GM12891 (cell line): ENCODE results near the gene ISG20L2.

Source experiments
- DNase-seq: peaks from one replicate; pipeline ENCODE4 v3.0.0; 2011; ENCODE audit warnings: low spot score; ENCODE audit not compliant: insufficient read length
- FAIRE-seq: peaks from 2 replicates; lab custom pipeline; 2011; peaks lifted over from hg19 to GRCh38; lab: Jason Lieb, UNC
- PAX5 ChIP-seq: IDR thresholded peaks from 2 replicates; pipeline ENCODE4 v1.6.1; 2011; ENCODE audit warnings: low read length, moderate library complexity, mild to moderate bottlenecking; ENCODE audit not compliant: insufficient read depth, severe bottlenecking
- POLR2A ChIP-seq: IDR thresholded peaks from 2 replicates; pipeline ENCODE4 v1.6.1; 2011; ENCODE audit warnings: low read depth, low read length, control low read depth
- POLR2AphosphoS5 ChIP-seq: IDR thresholded peaks from 2 replicates; pipeline ENCODE4 v1.6.1; 2011; ENCODE audit warnings: low read depth, low read length, control low read depth
- POU2F2 ChIP-seq: IDR thresholded peaks from 2 replicates; pipeline ENCODE4 v1.6.1; 2011; ENCODE audit warnings: low read depth, mild to moderate bottlenecking, control low read depth, low read length, moderate library complexity
- SPI1 ChIP-seq: IDR thresholded peaks from 2 replicates; pipeline ENCODE4 v1.6.1; 2011; ENCODE audit warnings: low read depth, low read length, control low read depth
- TAF1 ChIP-seq: IDR thresholded peaks from 2 replicates; pipeline ENCODE4 v1.6.1; 2011; ENCODE audit warnings: low read depth, low read length, control low read depth

The ISG20L2 gene

GRCh38 chr1:156703741-156704140 lies 24.8 kb downstream of the ISG20L2 start:
- FAIRE-seq, result no peak
- TF ChIP-seq TAF1 (no peak), POLR2A (no peak), SPI1 (no peak), PAX5 (no peak), POLR2AphosphoS5 (no peak), POU2F2 (no peak)
- no peak for DNase-seq

DNA sequence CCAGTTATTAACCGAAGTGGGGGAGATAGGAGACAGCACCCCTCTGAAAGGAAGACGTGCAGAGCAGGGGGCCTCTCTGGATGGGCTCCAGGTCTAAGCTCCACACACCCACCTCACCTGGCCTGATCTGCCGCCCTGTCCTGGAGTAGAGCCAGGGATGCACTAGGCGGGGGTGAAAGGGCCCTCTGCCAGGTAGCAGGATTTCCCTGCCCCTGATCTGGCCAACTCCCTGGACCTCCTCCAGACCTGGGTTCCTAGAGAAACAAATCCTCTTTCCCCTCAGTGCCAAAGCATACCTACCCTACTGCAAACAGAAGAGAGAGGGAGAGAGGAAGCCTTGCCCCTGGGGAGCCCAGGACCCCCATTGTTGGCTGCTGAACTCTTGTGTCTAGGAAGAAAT lies 25.2 kb downstream of the ISG20L2 start:
- no peak for TF ChIP-seq PAX5
- no peak for TF ChIP-seq POLR2A
- no peak for TF ChIP-seq SPI1
- TF ChIP-seq POU2F2, result no peak
- TF ChIP-seq TAF1, result no peak
- TF ChIP-seq POLR2AphosphoS5, result no peak
- DNase-seq, result no peak
- no peak for FAIRE-seq

DNA sequence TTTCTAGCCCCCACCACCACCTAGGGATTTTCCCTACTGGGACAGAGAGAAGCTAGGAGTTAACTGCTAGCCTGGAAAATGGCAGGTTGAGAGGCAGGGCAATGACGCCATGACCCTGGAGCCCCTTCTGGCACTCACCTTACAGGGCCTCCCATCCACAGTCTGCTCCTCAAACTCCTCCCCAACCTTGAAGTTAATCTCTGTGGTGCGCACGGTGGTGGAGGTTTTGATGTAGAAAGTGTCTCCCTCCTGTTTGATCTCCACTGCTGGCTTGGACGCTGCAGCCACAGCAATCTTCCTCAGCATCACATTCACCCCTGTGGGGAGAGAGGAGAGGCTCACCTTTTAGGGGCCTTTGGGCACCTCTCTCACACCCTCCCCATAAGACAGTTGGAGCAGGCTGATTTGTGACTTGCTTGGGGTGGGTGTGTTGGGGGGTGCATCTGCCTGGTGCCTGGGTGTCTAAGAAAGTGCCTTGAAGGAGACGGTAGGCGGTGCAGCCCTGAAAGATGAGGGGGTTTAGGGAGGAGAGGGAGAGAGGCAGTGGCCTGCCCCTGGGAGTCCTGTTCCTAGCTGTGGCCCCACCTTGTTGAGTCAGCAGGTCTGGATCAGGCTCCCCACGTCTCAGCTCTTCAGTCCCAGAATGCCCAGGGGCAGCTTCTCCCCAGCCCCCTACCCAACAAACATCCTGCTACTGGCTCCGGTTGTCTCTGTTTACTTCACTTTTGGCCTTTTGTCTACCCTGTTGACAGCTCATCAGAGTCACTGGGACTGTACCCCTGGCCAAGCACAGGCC lies 27.6 kb downstream of the ISG20L2 start:
- TF ChIP-seq TAF1 (no peak), POLR2AphosphoS5 (no peak), POLR2A (no peak), PAX5 (no peak), SPI1 (no peak), POU2F2 (no peak)
- DNase-seq (no peak), FAIRE-seq (no peak)

GRCh38 chr1:156698995-156699394 lies 29.6 kb downstream of the ISG20L2 start:
- DNase-seq, result no peak
- FAIRE-seq, result no peak
- TF ChIP-seq POLR2AphosphoS5 (no peak), TAF1 (no peak), SPI1 (no peak), POU2F2 (no peak), PAX5 (no peak), POLR2A (no peak)

DNA sequence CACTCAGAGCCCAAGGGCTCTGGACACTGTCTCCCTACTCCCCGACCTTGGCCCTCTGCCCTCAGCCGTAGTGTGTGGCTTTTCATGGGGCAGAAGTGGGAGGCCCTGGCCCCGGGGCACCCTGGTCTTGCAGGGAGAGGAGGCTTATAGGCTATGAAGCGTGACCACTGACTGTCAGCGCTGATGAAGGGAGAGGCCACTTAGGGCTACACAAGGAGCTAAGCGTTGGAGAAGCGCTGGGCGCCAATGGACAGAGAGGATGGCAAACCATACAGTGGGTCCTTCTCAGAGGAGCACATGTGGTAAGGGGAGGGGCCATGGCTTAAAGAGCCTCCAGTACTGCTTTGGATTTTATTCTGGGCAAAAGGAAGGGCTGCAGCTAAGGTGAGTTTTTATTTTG lies 31.1 kb downstream of the ISG20L2 start:
- no peak for DNase-seq
- TF ChIP-seq POU2F2 (no peak), TAF1 (no peak), POLR2AphosphoS5 (no peak), SPI1 (no peak), POLR2A (no peak), PAX5 (no peak)
- FAIRE-seq, result no peak

DNA sequence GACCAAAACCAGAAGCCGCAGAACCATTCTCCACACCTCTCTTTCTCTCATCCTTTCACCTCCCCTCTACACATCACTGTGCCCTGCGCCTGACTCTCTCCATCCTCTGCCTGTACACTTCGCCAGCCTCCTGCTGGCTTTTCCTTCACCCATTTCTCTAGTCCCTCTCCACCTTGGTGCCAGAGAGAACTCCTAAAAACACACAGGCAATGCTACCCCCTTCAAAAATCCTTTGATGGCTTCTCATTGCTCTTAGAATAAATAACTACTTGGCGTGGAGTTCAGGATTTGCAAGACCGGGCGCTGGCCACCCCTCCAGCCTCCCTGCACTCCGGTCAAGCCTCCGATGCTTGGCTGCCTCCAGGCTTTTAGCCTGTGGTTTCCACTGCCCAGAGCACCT lies 31.8 kb downstream of the ISG20L2 start:
- DNase-seq (no peak), FAIRE-seq (no peak)
- TF ChIP-seq POLR2A (no peak), SPI1 (no peak), TAF1 (no peak), POLR2AphosphoS5 (no peak), PAX5 (no peak), POU2F2 (no peak)

DNA sequence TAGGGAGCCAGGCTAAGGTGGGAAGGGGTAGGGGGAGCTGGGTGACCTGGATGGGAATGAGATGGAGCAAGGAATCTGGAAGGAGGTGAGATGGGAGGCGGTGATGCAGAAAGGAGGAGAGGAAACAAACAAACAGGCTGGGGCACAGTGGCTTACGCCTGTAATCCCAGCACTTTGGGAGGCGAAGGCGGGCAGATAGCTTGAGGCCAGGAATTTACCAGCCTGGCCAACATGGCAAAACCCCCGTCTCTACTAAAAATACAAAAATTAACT lies 33.9 kb downstream of the ISG20L2 start:
- DNase-seq (no peak), FAIRE-seq (no peak)
- no peak for TF ChIP-seq SPI1

- FAIRE-seq (no peak), DNase-seq (no peak)
- no peak for TF ChIP-seq POU2F2
- TF ChIP-seq SPI1, result no peak
- no peak for TF ChIP-seq POLR2A
- no peak for TF ChIP-seq POLR2AphosphoS5
- TF ChIP-seq PAX5, result no peak
- TF ChIP-seq TAF1, result no peak
Observed at GRCh38 chr1:156693848-156694689, 34.5 kb downstream of the ISG20L2 start.

DNA sequence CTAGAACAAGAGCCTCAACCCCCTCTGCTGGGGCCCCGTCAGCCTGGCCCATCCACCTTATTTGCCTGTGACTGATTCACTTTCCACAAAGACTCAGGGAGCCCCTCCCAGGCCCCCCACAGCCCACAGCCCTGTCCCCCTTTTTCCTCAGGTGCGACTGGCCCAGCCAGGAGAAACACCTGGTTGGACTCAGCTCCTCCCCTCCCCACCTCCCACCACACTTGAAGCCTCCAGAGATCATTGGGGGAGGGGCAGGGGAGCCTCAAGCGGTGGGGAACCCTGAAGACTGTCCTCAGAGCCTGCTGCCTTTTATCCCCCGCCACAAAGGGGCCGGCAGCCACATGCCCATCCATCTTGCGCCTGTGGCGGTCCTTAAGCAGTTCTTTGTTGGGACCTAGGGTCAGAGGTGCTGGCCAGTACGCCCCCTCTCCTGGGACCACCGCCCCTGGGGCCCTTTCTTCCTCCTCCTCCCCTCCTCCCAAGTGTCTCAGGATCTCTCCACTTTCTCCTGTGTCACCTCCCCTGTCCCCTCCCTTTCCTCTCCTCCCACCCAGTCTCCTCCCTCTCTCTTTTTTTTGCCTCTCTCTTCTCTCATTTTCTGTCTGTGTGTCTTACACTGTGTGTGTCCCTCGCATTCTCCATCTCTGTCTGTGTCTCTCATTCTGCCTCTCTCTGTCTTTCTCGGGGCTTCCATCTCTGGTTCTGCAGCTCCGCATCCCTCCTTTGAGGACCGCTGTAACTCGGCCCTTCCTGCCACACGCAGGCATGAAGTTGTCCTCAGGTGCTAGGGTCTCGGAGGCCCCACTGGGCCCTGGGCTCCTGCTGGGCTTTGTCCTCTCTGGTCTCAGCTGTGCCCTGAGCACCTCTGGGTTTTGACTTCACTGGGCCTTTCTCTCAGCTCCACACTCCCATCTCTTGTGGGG lies 35.4 kb downstream of the ISG20L2 start:
- DNase-seq (no peak), FAIRE-seq (no peak)
- TF ChIP-seq POLR2AphosphoS5 (no peak), POU2F2 (no peak), PAX5 (no peak), POLR2A (no peak), TAF1 (no peak), SPI1 (no peak)

GRCh38 chr1:156692441-156692924 lies 36.1 kb downstream of the ISG20L2 start:
- DNase-seq, result no peak
- no peak for TF ChIP-seq POLR2A
- no peak for TF ChIP-seq SPI1
- TF ChIP-seq POLR2AphosphoS5, result no peak
- no peak for TF ChIP-seq PAX5
- FAIRE-seq, result no peak
